Activated CD4-positive, alpha-beta T cell treated with anti-CD3 and anti-CD28 coated beads for 1 hour (primary cell): Measurements from ENCODE around the gene SLCO4A1.

ENCODE experiments used
- DNase-seq: peaks from one replicate; pipeline ENCODE4 v3.0.0-alpha.2; 2020

SLCO4A1 gene

DNA sequence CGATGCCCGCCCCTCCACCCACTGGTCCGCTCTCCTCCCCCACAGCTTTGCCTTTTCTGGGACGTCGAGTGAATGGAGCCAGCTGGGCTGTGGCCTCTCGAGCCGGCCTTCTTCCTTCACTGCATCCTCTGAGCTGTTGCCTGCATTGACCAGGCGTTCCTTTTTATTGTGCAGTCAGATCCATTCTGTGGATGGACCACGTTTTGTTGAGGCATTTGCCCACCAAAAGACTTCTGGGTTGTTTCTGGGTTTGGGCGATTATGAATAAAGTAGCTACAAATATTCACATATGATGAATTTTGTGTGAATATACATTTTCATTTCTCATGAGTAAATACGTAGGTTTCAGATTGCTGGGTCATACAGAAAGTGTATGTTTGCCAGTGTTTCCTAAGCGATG is 76.2 kb downstream of the SLCO4A1 start:
- no peak for DNase-seq

DNA sequence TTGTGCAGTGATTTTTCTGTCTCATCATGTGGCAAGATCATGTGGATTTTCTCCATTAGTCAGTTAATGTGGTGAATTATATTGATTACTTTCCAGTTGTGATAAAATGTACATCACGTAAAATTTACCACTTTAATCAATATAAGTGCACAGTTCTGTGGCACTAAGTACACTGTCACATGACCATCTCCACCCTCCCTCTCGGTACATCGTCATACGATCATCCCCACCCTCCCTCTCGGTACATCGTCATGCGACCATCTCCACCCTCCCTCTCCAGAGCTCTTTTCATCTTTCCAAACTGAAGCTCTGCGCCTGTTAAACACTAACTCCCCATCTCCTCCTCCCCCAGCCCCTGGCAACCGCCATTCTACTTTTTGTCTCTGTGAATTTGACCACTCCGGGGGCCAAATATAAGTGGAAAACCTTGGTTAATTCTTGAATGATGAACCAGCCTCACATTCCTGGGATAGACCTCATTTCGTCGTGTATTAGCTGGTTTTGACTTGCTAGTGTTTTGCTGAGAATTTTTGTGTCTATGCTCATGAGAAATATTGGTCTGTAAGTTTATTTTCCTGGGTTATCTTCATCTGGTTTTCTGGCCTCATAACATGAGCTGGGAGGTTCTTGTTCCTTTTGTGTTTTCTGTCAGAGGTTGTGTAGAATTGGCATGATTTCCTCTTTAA is 77.1 kb downstream of the SLCO4A1 start:
- DNase-seq, result no peak
